HepG2 (cell line): Measurements from ENCODE around the gene PLCG1. TPM values are rescaled to one million over a fixed set of nuclear protein-coding genes. Genes with fewer than 3 reads are reported as not detected.

Experiments used
- CBX1 ChIP-seq: IDR thresholded peaks from one replicate; pipeline ENCODE4 v1.6.1; 2016; ENCODE audit warnings: antibody characterized with exemption, low read depth
- KAT8 ChIP-seq: IDR thresholded peaks from 2 replicates; pipeline ENCODE4 v1.6.1; 2016; ENCODE audit warnings: missing genetic modification reagents, missing compliant biosample characterization
- KLF13 ChIP-seq: sonication (generic); formaldehyde crosslinking; IDR thresholded peaks from 2 replicates; pipeline ENCODE4 v1.4.0; 2020; ENCODE audit warnings: mild to moderate bottlenecking, missing genetic modification reagents
- MEIS2 ChIP-seq: sonication (generic); formaldehyde crosslinking; IDR thresholded peaks from 2 replicates; pipeline ENCODE4 v1.9.0; 2021; ENCODE audit warnings: mild to moderate bottlenecking, missing genetic modification reagents
- NCOR1 ChIP-seq: fragments of 200-600 bp; sonication (generic); IDR thresholded peaks from 2 replicates; pipeline ENCODE4 v1.7.0; 2017; ENCODE audit warnings: antibody characterized with exemption, low read length, borderline replicate concordance
- NFKB2 ChIP-seq: sonication (generic); formaldehyde crosslinking; IDR thresholded peaks from 2 replicates; pipeline ENCODE4 v1.4.0; 2020; ENCODE audit warnings: missing genetic modification reagents, borderline replicate concordance
- NR1H2 ChIP-seq: sonication (generic); formaldehyde crosslinking; IDR thresholded peaks from 2 replicates; pipeline ENCODE4 v1.8.1; 2022; ENCODE audit warnings: low read depth, missing genetic modification reagents, borderline replicate concordance
- RBM39 ChIP-seq: fragments of 200-400 bp; formaldehyde crosslinking; IDR thresholded peaks from one replicate; pipeline ENCODE4 v1.6.1; 2018; ENCODE audit warnings: antibody characterized with exemption, mild to moderate bottlenecking, low read depth, low read length; ENCODE audit not compliant: poor library complexity, severe bottlenecking
- SKI ChIP-seq: fragments of 450-650 bp; IDR thresholded peaks from one replicate; pipeline ENCODE4 v1.6.1; 2018; ENCODE audit warnings: mild to moderate bottlenecking; ENCODE audit not compliant: partially characterized antibody
- SMAD1 ChIP-seq: sonication (generic); formaldehyde crosslinking; IDR thresholded peaks from 2 replicates; pipeline ENCODE4 v1.4.0; 2020; ENCODE audit warnings: missing genetic modification reagents, low read depth, mild to moderate bottlenecking, borderline replicate concordance
- SRF ChIP-seq: IDR thresholded peaks from 2 replicates; pipeline ENCODE4 v1.6.1; 2011; ENCODE audit warnings: mild to moderate bottlenecking, low read depth, low read length, moderate library complexity
- SRSF4 ChIP-seq: fragments of 200-400 bp; formaldehyde crosslinking; IDR thresholded peaks from one replicate; pipeline ENCODE4 v1.6.1; 2018; ENCODE audit warnings: mild to moderate bottlenecking, low read depth, low read length, moderate library complexity; ENCODE audit not compliant: poor library complexity, severe bottlenecking
- SYNCRIP ChIP-seq: fragments of 200-400 bp; formaldehyde crosslinking; IDR thresholded peaks from 2 replicates; pipeline ENCODE4 v1.6.1; 2018; ENCODE audit warnings: mild to moderate bottlenecking, low read depth, low read length; ENCODE audit not compliant: insufficient read depth
- ZBTB7B ChIP-seq: sonication (generic); formaldehyde crosslinking; IDR thresholded peaks from 2 replicates; pipeline ENCODE4 v1.4.0; 2020; ENCODE audit warnings: missing genetic modification reagents
- ZFP36 ChIP-seq: fragments of 150-350 bp; IDR thresholded peaks from 2 replicates; pipeline ENCODE4 v1.6.1; 2018; ENCODE audit warnings: borderline replicate concordance, low read length, low read depth; ENCODE audit not compliant: partially characterized antibody
- ZFP41 ChIP-seq: sonication (generic); formaldehyde crosslinking; IDR thresholded peaks from 2 replicates; pipeline ENCODE4 v1.4.0; 2020; ENCODE audit warnings: mild to moderate bottlenecking, missing genetic modification reagents, borderline replicate concordance
- ZNF10 ChIP-seq: sonication (generic); formaldehyde crosslinking; IDR thresholded peaks from 2 replicates; pipeline ENCODE4 v1.4.0; 2020; ENCODE audit warnings: mild to moderate bottlenecking, low read depth, missing genetic modification reagents, borderline replicate concordance
- ZNF768 ChIP-seq: sonication (generic); formaldehyde crosslinking; IDR thresholded peaks from 2 replicates; pipeline ENCODE4 v1.4.0; 2020; ENCODE audit warnings: missing genetic modification reagents
- polyA plus RNA-seq, 8 experiments: library from polyadenylated mRNA; depleted of rRNA in 3 of 8; stranded (reverse) in 7 of 8; unstranded in 1 of 8; fragments of >200 nt; fragmentation: Illumina TruSeq in 4 of 8; extraction: Trizol in 4 of 8; gene quantifications; 2 replicates each; pipeline versions ENCODE4 v1.2.1 to v1.2.3, GENCODE V29; 2011 to 2016; ENCODE audit warnings: low read depth in 4 of 8, missing spikeins in 1 of 8, mixed read lengths in 1 of 8; ENCODE audit not compliant: insufficient read depth in 1 of 8
- total RNA-seq, 5 experiments: library from RNA; depleted of rRNA; stranded (reverse); fragments of >200 nt; fragmentation: Illumina TruSeq; extraction: Trizol; gene quantifications; 2 replicates each; pipeline ENCODE4 v1.2.3, GENCODE V29; 2016; ENCODE audit warnings: low read depth in 1 of 5
- TF ChIP-seq, protein P1 (sequence below): sonication (generic); formaldehyde crosslinking; IDR thresholded peaks from 2 replicates; pipeline ENCODE4 v1.5.1; 2020; ENCODE audit warnings: mild to moderate bottlenecking, missing genetic modification reagents
- TF ChIP-seq, protein P2 (sequence below): sonication (generic); formaldehyde crosslinking; IDR thresholded peaks from 2 replicates; pipeline ENCODE4 v1.5.0; 2020; ENCODE audit warnings: missing genetic modification reagents, mild to moderate bottlenecking, borderline replicate concordance
- TF ChIP-seq, protein P3 (sequence below): sonication (generic); formaldehyde crosslinking; IDR thresholded peaks from 2 replicates; pipeline ENCODE4 v1.5.1; 2020; ENCODE audit warnings: missing genetic modification reagents, mild to moderate bottlenecking, borderline replicate concordance
- TF ChIP-seq, protein P4 (sequence below): sonication (generic); formaldehyde crosslinking; IDR thresholded peaks from 2 replicates; pipeline ENCODE4 v1.8.1; 2023; ENCODE audit warnings: mild to moderate bottlenecking, moderate library complexity, missing genetic modification reagents
- TF ChIP-seq, protein P5 (sequence below): sonication (generic); formaldehyde crosslinking; IDR thresholded peaks from 2 replicates; pipeline ENCODE4 v1.4.0; 2020; ENCODE audit warnings: mild to moderate bottlenecking, missing genetic modification reagents

Gene PLCG1
- total and polyA plus RNA-seq, 2 of the 13 experiments (the other 11 are each of a cell fraction or from before 2014, with no cell fraction given), result 85.3 to 158 TPM

DNA sequence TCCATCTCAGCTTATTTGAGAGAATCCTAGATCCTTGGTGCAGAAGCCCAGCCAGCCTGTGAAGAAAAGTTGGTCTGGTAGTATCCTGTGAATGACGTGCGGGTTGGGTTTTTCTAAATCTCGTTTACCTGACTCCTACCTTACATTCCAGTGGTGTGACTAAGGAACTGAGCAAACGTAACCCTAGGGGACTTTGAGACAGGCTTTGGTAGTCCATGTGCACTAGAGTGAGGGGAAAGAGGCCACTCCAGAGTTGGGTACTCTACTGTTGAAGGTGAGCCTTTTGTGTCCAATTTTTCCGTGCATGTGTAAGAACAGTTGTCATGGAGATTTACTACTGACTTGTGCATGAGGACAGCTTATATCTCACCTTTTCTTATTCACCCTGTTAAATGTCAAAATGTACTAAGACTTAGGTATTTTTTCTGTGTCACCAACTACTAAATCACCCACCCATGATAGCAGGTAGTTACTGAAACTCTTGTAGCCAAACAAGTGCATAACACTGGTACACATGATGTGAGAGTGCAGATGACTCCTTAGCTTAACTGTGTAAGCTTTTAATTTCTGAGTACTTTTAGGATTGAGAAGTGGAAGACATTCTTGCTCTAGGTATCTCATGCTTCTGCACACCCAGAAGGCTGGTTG is 26.3 kb upstream of the PLCG1 start (continued):
- 0 out of 2 replicates have a peak, but pooled peaks have one; percentile 23 for TF ChIP-seq ZBTB7B (CRISPR knock-in tag)
- no peak for TF ChIP-seq MEIS2 (CRISPR knock-in tag)
- TF ChIP-seq RBM39, result no peak
- TF ChIP-seq, protein P1, sequence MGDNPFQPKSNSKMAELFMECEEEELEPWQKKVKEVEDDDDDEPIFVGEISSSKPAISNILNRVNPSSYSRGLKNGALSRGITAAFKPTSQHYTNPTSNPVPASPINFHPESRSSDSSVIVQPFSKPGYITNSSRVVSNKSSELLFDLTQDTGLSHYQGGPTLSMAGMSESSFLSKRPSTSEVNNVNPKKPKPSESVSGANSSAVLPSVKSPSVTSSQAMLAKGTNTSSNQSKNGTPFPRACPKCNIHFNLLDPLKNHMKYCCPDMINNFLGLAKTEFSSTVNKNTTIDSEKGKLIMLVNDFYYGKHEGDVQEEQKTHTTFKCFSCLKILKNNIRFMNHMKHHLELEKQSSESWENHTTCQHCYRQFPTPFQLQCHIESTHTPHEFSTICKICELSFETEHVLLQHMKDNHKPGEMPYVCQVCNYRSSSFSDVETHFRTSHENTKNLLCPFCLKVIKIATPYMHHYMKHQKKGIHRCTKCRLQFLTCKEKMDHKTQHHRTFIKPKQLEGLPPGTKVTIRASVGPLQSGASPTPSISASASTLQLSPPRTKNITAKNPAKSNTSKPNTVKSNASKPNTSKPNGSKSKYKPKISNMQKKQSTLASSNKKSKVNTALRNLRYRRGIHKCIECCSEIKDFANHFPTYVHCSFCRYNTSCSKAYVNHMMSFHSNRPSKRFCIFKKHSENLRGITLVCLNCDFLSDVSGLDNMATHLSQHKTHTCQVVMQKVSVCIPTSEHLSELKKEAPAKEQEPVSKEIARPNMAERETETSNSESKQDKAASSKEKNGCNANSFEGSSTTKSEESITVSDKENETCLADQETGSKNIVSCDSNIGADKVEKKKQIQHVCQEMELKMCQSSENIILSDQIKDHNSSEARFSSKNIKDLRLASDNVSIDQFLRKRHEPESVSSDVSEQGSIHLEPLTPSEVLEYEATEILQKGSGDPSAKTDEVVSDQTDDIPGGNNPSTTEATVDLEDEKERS (CRISPR knock-in tag), result 0 out of 2 replicates have a peak, but pooled peaks have one; percentile 24
- TF ChIP-seq NR1H2, result no peak
- TF ChIP-seq, protein P2, sequence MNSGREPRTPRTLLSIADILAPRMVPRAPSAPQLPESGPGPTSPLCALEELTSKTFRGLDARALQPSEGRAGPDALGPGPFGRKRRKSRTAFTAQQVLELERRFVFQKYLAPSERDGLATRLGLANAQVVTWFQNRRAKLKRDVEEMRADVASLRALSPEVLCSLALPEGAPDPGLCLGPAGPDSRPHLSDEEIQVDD (CRISPR knock-in tag), result no peak
- TF ChIP-seq SRF, result no peak
- no peak for TF ChIP-seq ZNF768 (CRISPR knock-in tag)
- no peak for TF ChIP-seq SRSF4
- TF ChIP-seq NFKB2 (CRISPR knock-in tag), result no peak
- no peak for TF ChIP-seq SYNCRIP
- no peak for TF ChIP-seq SKI
- TF ChIP-seq KLF13 (CRISPR knock-in tag), result no peak
- TF ChIP-seq, protein P3, sequence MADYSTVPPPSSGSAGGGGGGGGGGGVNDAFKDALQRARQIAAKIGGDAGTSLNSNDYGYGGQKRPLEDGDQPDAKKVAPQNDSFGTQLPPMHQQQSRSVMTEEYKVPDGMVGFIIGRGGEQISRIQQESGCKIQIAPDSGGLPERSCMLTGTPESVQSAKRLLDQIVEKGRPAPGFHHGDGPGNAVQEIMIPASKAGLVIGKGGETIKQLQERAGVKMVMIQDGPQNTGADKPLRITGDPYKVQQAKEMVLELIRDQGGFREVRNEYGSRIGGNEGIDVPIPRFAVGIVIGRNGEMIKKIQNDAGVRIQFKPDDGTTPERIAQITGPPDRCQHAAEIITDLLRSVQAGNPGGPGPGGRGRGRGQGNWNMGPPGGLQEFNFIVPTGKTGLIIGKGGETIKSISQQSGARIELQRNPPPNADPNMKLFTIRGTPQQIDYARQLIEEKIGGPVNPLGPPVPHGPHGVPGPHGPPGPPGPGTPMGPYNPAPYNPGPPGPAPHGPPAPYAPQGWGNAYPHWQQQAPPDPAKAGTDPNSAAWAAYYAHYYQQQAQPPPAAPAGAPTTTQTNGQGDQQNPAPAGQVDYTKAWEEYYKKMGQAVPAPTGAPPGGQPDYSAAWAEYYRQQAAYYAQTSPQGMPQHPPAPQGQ (CRISPR knock-in tag), result no peak
- TF ChIP-seq, protein P4, sequence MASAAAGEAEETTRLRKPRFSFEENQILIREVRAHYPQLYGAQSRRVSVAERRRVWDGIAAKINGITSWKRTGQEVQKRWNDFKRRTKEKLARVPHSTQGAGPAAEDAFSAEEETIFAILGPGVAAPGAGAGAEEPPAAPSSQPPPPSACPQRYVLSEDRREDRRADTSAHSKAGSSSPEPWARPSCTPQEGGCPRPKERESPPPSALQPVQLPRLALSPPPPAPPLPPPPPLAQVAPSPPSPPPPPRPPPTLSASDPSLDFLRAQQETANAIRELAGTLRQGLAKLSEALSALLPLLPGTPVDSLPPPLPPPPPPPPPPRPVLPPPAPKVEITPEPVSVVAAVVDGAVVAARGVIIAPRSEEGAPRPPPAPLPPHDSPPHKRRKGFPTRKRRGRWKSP (CRISPR knock-in tag), result no peak
- no peak for TF ChIP-seq ZFP41 (CRISPR knock-in tag)
- no peak for TF ChIP-seq SMAD1
- no peak for TF ChIP-seq NCOR1
- TF ChIP-seq CBX1, result no peak
- TF ChIP-seq, protein P5, sequence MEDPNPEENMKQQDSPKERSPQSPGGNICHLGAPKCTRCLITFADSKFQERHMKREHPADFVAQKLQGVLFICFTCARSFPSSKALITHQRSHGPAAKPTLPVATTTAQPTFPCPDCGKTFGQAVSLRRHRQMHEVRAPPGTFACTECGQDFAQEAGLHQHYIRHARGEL (CRISPR knock-in tag), result no peak
- no peak for TF ChIP-seq ZNF10 (CRISPR knock-in tag)
- 0 out of 2 replicates have a peak, but pooled peaks have one; percentile 15 for TF ChIP-seq KAT8 (CRISPR knock-in tag)
- no peak for TF ChIP-seq ZFP36
